ENCODE measurements around the gene CATSPERE.
"Not testable (repeated sequence)": the region's sequence is repeated elsewhere in the genome, so short reads cannot be mapped to it uniquely, and the experiment has no call there.

The CATSPERE gene

GRCh38 chr1:244494653-244495052 lies 33.6 kb downstream of the CATSPERE start:
- H2AFZ ChIP-seq (ENCODE audit: low read length): no peak overlapping the region
- no peak overlapping the region for H3K27ac ChIP-seq (ENCODE audit: low read length)
- no peaks in the 10 kb centered on the region for H4K20me1 ChIP-seq (ENCODE audit: insufficient read depth, low read length)
- H3K79me2 ChIP-seq (ENCODE audit: low read length): no peaks in the 10 kb centered on the region
- no peaks in the 10 kb centered on the region for H3K4me1 ChIP-seq (ENCODE audit: low read length)
- no peaks in the 10 kb centered on the region for H3K9me2 ChIP-seq (replicated peaks; ENCODE audit: insufficient read depth, low read length)
- no peak overlapping the region for H3K4me2 ChIP-seq (ENCODE audit: low read depth, low read length)
- no peaks in the 10 kb centered on the region for H3K27me3 ChIP-seq (replicated peaks; ENCODE audit: insufficient read depth, low read length)
- H3K4me3 ChIP-seq (ENCODE audit: low read length): no peak overlapping the region
- H3K9ac ChIP-seq (ENCODE audit: low read length): no peak overlapping the region
- no peaks in the 10 kb centered on the region for H3F3A ChIP-seq (ENCODE audit: insufficient read depth, low read length)
- DNase-seq: no peak
- no peaks in the 10 kb centered on the region for H3K36me3 ChIP-seq (replicated peaks; ENCODE audit: insufficient read depth, low read length)
- no peaks in the 10 kb centered on the region for H3K9me3 ChIP-seq (replicated peaks; ENCODE audit: insufficient read depth, low read length)
- TF ChIP-seq CTCF (IDR thresholded peaks at IDR 0.05; ENCODE audit: low read length) (no peak), EZH2phosphoT487 (IDR thresholded peaks at IDR 0.05; ENCODE audit: low read length) (no peak), EZH2 (optimal IDR thresholded peaks at IDR 0.05; ENCODE audit: low read depth, low read length) (no peak)

- no peaks in the 10 kb centered on the region for H3K4me1 ChIP-seq (ENCODE audit: low read length)
- no peaks in the 10 kb centered on the region for H4K20me1 ChIP-seq (ENCODE audit: insufficient read depth, low read length)
- H2AFZ ChIP-seq (ENCODE audit: low read length): no peak overlapping the region
- no peak for TF ChIP-seq EZH2 (optimal IDR thresholded peaks at IDR 0.05; ENCODE audit: low read depth, low read length)
- TF ChIP-seq EZH2phosphoT487 (IDR thresholded peaks at IDR 0.05; ENCODE audit: low read length): no peak
- TF ChIP-seq CTCF (IDR thresholded peaks at IDR 0.05; ENCODE audit: low read length): no peak
- no peaks in the 10 kb centered on the region for H3K79me2 ChIP-seq (ENCODE audit: low read length)
- H3K4me3 ChIP-seq (ENCODE audit: low read length): no peak overlapping the region
- no peaks in the 10 kb centered on the region for H3K9me2 ChIP-seq (replicated peaks; ENCODE audit: insufficient read depth, low read length)
- H3K27ac ChIP-seq (ENCODE audit: low read length): no peak overlapping the region
- H3F3A ChIP-seq (ENCODE audit: insufficient read depth, low read length): no peaks in the 10 kb centered on the region
- H3K4me2 ChIP-seq (ENCODE audit: low read depth, low read length): no peak overlapping the region
- H3K9me3 ChIP-seq (replicated peaks; ENCODE audit: insufficient read depth, low read length): no peaks in the 10 kb centered on the region
- no peak for DNase-seq
- no peaks in the 10 kb centered on the region for H3K36me3 ChIP-seq (replicated peaks; ENCODE audit: insufficient read depth, low read length)
- no peaks in the 10 kb centered on the region for H3K27me3 ChIP-seq (replicated peaks; ENCODE audit: insufficient read depth, low read length)
- H3K9ac ChIP-seq (ENCODE audit: low read length): no peak overlapping the region
These were observed 35.1 kb downstream of the CATSPERE start for GRCh38 chr1:244496186-244496585.

GRCh38 chr1:244497805-244498204 lies 36.7 kb downstream of the CATSPERE start:
- Histone ChIP-seq H3K27me3 (replicated peaks; ENCODE audit: insufficient read depth, low read length) (no peaks in the 10 kb centered on the region), H2AFZ (ENCODE audit: low read length) (no peak overlapping the region), H3K9me3 (replicated peaks; ENCODE audit: insufficient read depth, low read length) (no peaks in the 10 kb centered on the region), H3K36me3 (replicated peaks; ENCODE audit: insufficient read depth, low read length) (no peaks in the 10 kb centered on the region), H3K4me2 (ENCODE audit: low read depth, low read length) (no peak overlapping the region), H3F3A (ENCODE audit: insufficient read depth, low read length) (no peaks in the 10 kb centered on the region), H3K9me2 (replicated peaks; ENCODE audit: insufficient read depth, low read length) (no peaks in the 10 kb centered on the region), H3K27ac (ENCODE audit: low read length) (no peak overlapping the region), H3K4me1 (ENCODE audit: low read length) (no peaks in the 10 kb centered on the region), H3K9ac (ENCODE audit: low read length) (no peak overlapping the region), H3K79me2 (ENCODE audit: low read length) (no peaks in the 10 kb centered on the region), H4K20me1 (ENCODE audit: insufficient read depth, low read length) (no peaks in the 10 kb centered on the region), H3K4me3 (ENCODE audit: low read length) (no peak overlapping the region)
- no peak for DNase-seq
- no peak for TF ChIP-seq EZH2phosphoT487 (IDR thresholded peaks at IDR 0.05; ENCODE audit: low read length)
- no peak for TF ChIP-seq EZH2 (optimal IDR thresholded peaks at IDR 0.05; ENCODE audit: low read depth, low read length)
- TF ChIP-seq CTCF (IDR thresholded peaks at IDR 0.05; ENCODE audit: low read length): no peak

DNA sequence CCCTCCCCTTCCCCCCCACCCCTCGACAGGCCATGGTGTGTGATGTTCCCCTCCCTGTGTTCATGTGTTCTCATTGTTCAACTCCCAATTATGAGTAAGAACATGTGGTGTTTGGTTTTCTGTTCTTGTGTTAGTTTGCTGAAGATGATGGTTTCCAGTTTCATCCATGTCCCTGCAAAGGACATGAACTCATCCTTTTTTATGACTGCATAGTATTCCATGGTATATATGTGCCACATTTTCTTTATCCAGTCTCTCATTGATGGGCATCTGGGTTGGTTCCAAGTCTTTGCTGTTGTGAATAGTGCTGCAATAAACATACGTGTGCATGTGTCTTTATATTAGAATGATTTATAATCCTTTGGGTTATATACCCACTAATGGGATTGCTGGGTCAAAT lies 38.4 kb downstream of the CATSPERE start:
- H3K4me2 ChIP-seq (ENCODE audit: low read depth, low read length); H3K9me2 ChIP-seq (replicated peaks; ENCODE audit: insufficient read depth, low read length); H3K27ac ChIP-seq (ENCODE audit: low read length); H3K36me3 ChIP-seq (replicated peaks; ENCODE audit: insufficient read depth, low read length); H3K79me2 ChIP-seq (ENCODE audit: low read length); H3K4me1 ChIP-seq (ENCODE audit: low read length); H3K9ac ChIP-seq (ENCODE audit: low read length); DNase-seq; H4K20me1 ChIP-seq (ENCODE audit: insufficient read depth, low read length); H3F3A ChIP-seq (ENCODE audit: insufficient read depth, low read length); H3K27me3 ChIP-seq (replicated peaks; ENCODE audit: insufficient read depth, low read length); H3K9me3 ChIP-seq (replicated peaks; ENCODE audit: insufficient read depth, low read length); H2AFZ ChIP-seq (ENCODE audit: low read length); H3K4me3 ChIP-seq (ENCODE audit: low read length): not testable (repeated sequence)

GRCh38 chr1:244500515-244500914 lies 39.4 kb downstream of the CATSPERE start:
- H3K9me2 ChIP-seq (replicated peaks; ENCODE audit: insufficient read depth, low read length); H3K4me3 ChIP-seq (ENCODE audit: low read length); H2AFZ ChIP-seq (ENCODE audit: low read length); DNase-seq; H3K4me2 ChIP-seq (ENCODE audit: low read depth, low read length); H3K27me3 ChIP-seq (replicated peaks; ENCODE audit: insufficient read depth, low read length); H3K9me3 ChIP-seq (replicated peaks; ENCODE audit: insufficient read depth, low read length); H3K79me2 ChIP-seq (ENCODE audit: low read length); H3K36me3 ChIP-seq (replicated peaks; ENCODE audit: insufficient read depth, low read length); H4K20me1 ChIP-seq (ENCODE audit: insufficient read depth, low read length); H3K9ac ChIP-seq (ENCODE audit: low read length); H3F3A ChIP-seq (ENCODE audit: insufficient read depth, low read length); H3K27ac ChIP-seq (ENCODE audit: low read length); H3K4me1 ChIP-seq (ENCODE audit: low read length): not testable (repeated sequence)

Measured in MM.1S (cell line).